GM12878 (cell line): ENCODE data around the gene ENOPH1. TPM values are rescaled to one million over a fixed set of nuclear protein-coding genes. Genes with fewer than 3 reads are reported as not detected.

Experiments used
- ATAC-seq: fragments of 200-7000 bp; cut with Tn5 transposase; 3 replicates; pipeline ENCODE4 v1.9.1; 2020; ENCODE audit warnings: mild to moderate bottlenecking, moderate library complexity
- BruUV-seq: library from RNA; stranded (reverse); fragments of 400-500 nt; replicated peaks from 2 replicates; lab custom pipeline; 2021; lab: Mats Ljungman, UMichigan
- CTCF ChIA-PET: fragments of 300-600 bp; sonication (Branson Sonifier 250); formaldehyde crosslinking; extraction: SDS; loops from one replicate; lab custom pipeline; 2021; ENCODE audit warnings: inconsistent platforms; lab: Yijun Ruan, JAX
- POLR2A ChIA-PET: fragments of 350-600 bp; formaldehyde crosslinking; extraction: SDS; loops from one replicate; lab custom pipeline; 2021; ENCODE audit warnings: inconsistent platforms; lab: Charles Lee
- RAD21 ChIA-PET: fragments of 300-600 bp; sonication (Branson Sonifier 250); formaldehyde crosslinking; loops from one replicate; lab custom pipeline; 2023; ENCODE audit warnings: antibody characterized with exemption; ENCODE audit not compliant: unreplicated experiment; lab: Charles Lee
- SMC1A ChIA-PET: fragments of 300-600 bp; sonication (Branson Sonifier 250); formaldehyde crosslinking; loops from one replicate; lab custom pipeline; 2023; ENCODE audit not compliant: unreplicated experiment, uncharacterized antibody; lab: Charles Lee
- DNase-seq: peaks from one replicate; pipeline ENCODE4 v3.0.0-alpha.2; 2011; ENCODE audit warnings: low read depth, low spot score
- FAIRE-seq: peaks from 3 replicates; lab custom pipeline; 2011; peaks lifted over from hg19 to GRCh38; lab: Jason Lieb, UNC
- H2AFZ ChIP-seq: 2 replicates; pipeline ENCODE4 v1.6.0; 2011; ENCODE audit warnings: low read depth, low read length, control low read depth; ENCODE audit not compliant: control insufficient read depth
- H3K27ac ChIP-seq: 2 replicates; pipeline ENCODE4 v1.5.1; 2011; ENCODE audit warnings: control low read depth; ENCODE audit not compliant: control insufficient read depth, insufficient read depth
- H3K27me3 ChIP-seq, 2 experiments: replicated peaks in 1 of 2; 2 replicates each; pipeline versions ENCODE4 v1.6.0 to v1.6.1; 2011; ENCODE audit warnings: low read length in 1 of 2; ENCODE audit not compliant: control insufficient read depth in 2 of 2, insufficient read depth in 2 of 2
- H3K36me3 ChIP-seq, 2 experiments: 2 replicates each; pipeline ENCODE4 v1.5.1; 2011; ENCODE audit warnings: low read length in 1 of 2; ENCODE audit not compliant: control insufficient read depth in 2 of 2, insufficient read depth in 2 of 2
- H3K4me1 ChIP-seq: 2 replicates; pipeline ENCODE4 v1.6.1; 2011; ENCODE audit warnings: mild to moderate bottlenecking, low read length, moderate library complexity, mixed read lengths; ENCODE audit not compliant: control insufficient read depth, insufficient read depth
- H3K4me2 ChIP-seq: 2 replicates; pipeline ENCODE4 v1.6.0; 2011; ENCODE audit warnings: control low read depth; ENCODE audit not compliant: control insufficient read depth, insufficient read depth
- H3K4me3 ChIP-seq: fragments of 200-600 bp; sonication (generic); 2 replicates; pipeline ENCODE4 v1.5.1; 2016
- H3K79me2 ChIP-seq: 2 replicates; pipeline ENCODE4 v1.6.0; 2011; ENCODE audit warnings: low read length; ENCODE audit not compliant: control insufficient read depth, insufficient read depth
- H3K9ac ChIP-seq: 2 replicates; pipeline ENCODE4 v1.8.0; 2011; ENCODE audit warnings: low read length, control low read depth, mixed read lengths; ENCODE audit not compliant: control insufficient read depth, insufficient read depth
- H3K9me3 ChIP-seq: replicated peaks from 3 replicates; pipeline ENCODE4 v1.5.1; 2011; ENCODE audit warnings: mild to moderate bottlenecking, low read length; ENCODE audit not compliant: control insufficient read depth, insufficient read depth
- H4K20me1 ChIP-seq: 2 replicates; pipeline ENCODE4 v1.6.0; 2011; ENCODE audit not compliant: control insufficient read depth, insufficient read depth
- ETV6 ChIP-seq, 2 experiments: fragments of 450-650 bp in 1 of 2; IDR thresholded peaks in 1 of 2; conservative IDR thresholded peaks in 1 of 2; 2 replicates each; pipeline ENCODE4 v1.6.1; 2014; ENCODE audit warnings: antibody characterized with exemption in 1 of 2, borderline replicate concordance in 1 of 2, low read depth in 1 of 2, mild to moderate bottlenecking in 1 of 2, moderate library complexity in 1 of 2
- IRF4 ChIP-seq: IDR thresholded peaks from 2 replicates; pipeline ENCODE4 v1.6.1; 2011; ENCODE audit warnings: low read depth, low read length
- NFIC ChIP-seq: IDR thresholded peaks from 2 replicates; pipeline ENCODE4 v1.6.1; 2012; ENCODE audit warnings: low read depth, mild to moderate bottlenecking, inconsistent platforms, low read length, moderate library complexity
- NR2C2 ChIP-seq: IDR thresholded peaks from 2 replicates; pipeline ENCODE4 v1.6.1; 2011; ENCODE audit warnings: borderline replicate concordance, low read depth; ENCODE audit not compliant: control insufficient read depth, insufficient read length
- RELA ChIP-seq: fragments of 450-650 bp; IDR thresholded peaks from 2 replicates; pipeline ENCODE4 v1.8.0; 2014; ENCODE audit warnings: borderline replicate concordance; ENCODE audit not compliant: partially characterized antibody
- SPI1 ChIP-seq: IDR thresholded peaks from 2 replicates; pipeline ENCODE4 v1.6.1; 2011; ENCODE audit warnings: low read depth, mild to moderate bottlenecking, low read length, moderate library complexity, borderline replicate concordance; ENCODE audit not compliant: insufficient read depth
- SUZ12 ChIP-seq: fragments of 200-600 bp; sonication (generic); IDR thresholded peaks from one replicate; pipeline ENCODE4 v1.6.1; 2018; ENCODE audit warnings: antibody characterized with exemption, mild to moderate bottlenecking; ENCODE audit not compliant: unreplicated experiment
- YBX1 ChIP-seq: fragments of 450-650 bp; IDR thresholded peaks from 2 replicates; pipeline ENCODE4 v1.6.1; 2016; ENCODE audit warnings: antibody characterized with exemption
- ZNF622 ChIP-seq: fragments of 450-650 bp; IDR thresholded peaks from 2 replicates; pipeline ENCODE4 v1.6.1; 2017; ENCODE audit warnings: mild to moderate bottlenecking, inconsistent platforms
- WGBS: methylation state at CpG from one replicate; pipeline ENCODE4 v1.1.6; 2016; ENCODE audit warnings: low lambda C conversion rate; ENCODE audit not compliant: insufficient replicate concordance, insufficient coverage; ENCODE audit errors: missing lambda C conversion rate; 5-methylcytosine and 5-hydroxymethylcytosine counted together
- in situ Hi-C: fragments of 300-500 bp; cut with MboI; formaldehyde crosslinking; loops from 9 replicates; pipeline ENCODE4 v1.14.3; 2018; ENCODE audit warnings: mixed read lengths
- intact Hi-C: fragments of 100-400 bp; cut with micrococcal nuclease; formaldehyde crosslinking; loops from one replicate; pipeline ENCODE4 v1.14.2; 2022; ENCODE audit not compliant: unreplicated experiment
- polyA plus RNA-seq, 11 experiments: library from polyadenylated mRNA; depleted of rRNA in 4 of 11; unstranded in 6 of 11; stranded (reverse) in 5 of 11; fragments of >200 nt; fragmentation: Nextera tagmentation in 4 of 11; fragmentation: Illumina TruSeq in 1 of 11; extraction: Ambion mirVana in 4 of 11; extraction: Trizol in 1 of 11; gene quantifications; 1 replicate in 1 of 11; 2 replicates in 10 of 11; pipeline versions ENCODE4 v1.2.1 to v1.2.3, GENCODE V29; 2011 to 2016; ENCODE audit warnings: inconsistent platforms in 2 of 11, missing spikeins in 2 of 11, low read depth in 1 of 11
- total RNA-seq, 4 experiments: library from RNA; depleted of rRNA in 3 of 4; stranded (reverse); fragments of >200 nt in 3 of 4; fragmentation: Illumina TruSeq in 1 of 4; extraction: Trizol in 1 of 4; gene quantifications; 2 replicates each; pipeline versions ENCODE4 v1.2.1 to v1.2.3, GENCODE V29; 2013 to 2021
- TF ChIP-seq, protein P1 (sequence below): fragments of 450-650 bp; IDR thresholded peaks from 2 replicates; pipeline ENCODE4 v1.6.1; 2017; ENCODE audit warnings: mild to moderate bottlenecking, moderate library complexity

The ENOPH1 gene
- total and polyA plus RNA-seq, 10 of the 15 experiments (the other 5 are each of a cell fraction or from before 2014, with no cell fraction given): 24.4 to 83.6 (median 46.7) TPM

DNA sequence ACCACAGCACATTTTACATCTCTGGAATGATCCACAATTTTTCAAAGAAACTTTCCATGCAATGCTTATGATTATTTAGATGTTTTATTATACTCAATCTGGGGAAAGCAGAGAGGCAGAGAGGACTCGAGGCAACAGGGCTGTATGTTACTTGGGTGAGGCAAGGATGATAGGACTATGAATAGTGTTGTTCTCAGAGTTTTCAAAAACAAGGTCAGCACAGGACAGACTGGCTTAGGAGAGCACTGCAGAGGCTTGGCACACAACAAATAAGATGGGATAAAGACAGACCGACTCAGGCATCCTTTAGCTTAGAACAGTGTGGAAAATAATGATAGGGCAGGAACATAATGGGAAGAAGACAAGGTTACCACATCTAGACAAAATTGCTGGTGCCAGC is 66.0 kb downstream of the ENOPH1 start (continued):
- no peak for TF ChIP-seq ETV6 (conservative IDR thresholded peaks at IDR 0.05 in 1 of 2, IDR thresholded peaks at IDR 0.05 in 1 of 2; ENCODE audit: borderline replicate concordance in 1 of 2, low read depth in 1 of 2)

DNA sequence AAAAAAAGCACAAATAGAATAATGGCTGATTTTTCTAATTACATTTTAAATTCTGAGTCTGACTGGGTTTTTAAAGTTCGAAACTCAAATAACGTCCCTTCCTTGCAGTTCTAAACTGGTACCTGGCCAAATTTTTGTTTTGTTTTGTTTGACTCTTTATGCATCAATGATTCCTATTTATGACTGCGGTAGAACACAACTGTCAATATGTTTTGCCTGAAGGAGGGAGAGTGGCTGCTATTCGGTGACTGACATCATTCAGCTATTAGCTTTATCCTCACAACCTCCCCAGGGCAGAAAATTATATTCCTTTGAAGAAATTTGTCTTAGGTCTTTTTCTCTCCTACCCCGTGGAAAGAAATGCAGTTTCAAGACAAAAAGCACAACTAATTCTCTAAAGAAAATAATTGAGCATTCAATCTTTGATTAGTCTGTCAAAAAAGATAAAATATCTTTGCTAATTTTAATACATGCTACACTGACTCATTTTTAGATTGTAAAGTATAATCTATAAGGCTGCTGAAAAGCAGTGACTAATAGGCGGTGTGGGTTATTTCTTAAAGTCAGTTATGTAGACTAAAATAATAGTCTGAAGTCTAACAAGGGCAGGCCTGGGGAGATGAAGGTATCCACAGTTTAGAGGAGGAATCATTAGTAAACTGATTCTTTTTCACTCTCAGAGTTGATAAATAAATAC is 69.5 kb downstream of the ENOPH1 start:
- Histone ChIP-seq H3K27me3 (no peaks in the 10 kb centered on the region), H3K9ac (no peak overlapping the region), H3K4me3 (no peak overlapping the region), H2AFZ (no peak overlapping the region), H3K27ac (no peak overlapping the region), H3K79me2 (no peaks in the 10 kb centered on the region), H3K4me1 (no peaks in the 10 kb centered on the region), H3K4me2 (no peak overlapping the region), H3K9me3 (no peaks in the 10 kb centered on the region), H4K20me1 (no peaks in the 10 kb centered on the region), H3K36me3 (no peaks in the 10 kb centered on the region)
- intact Hi-C loops: no loop called here
- POLR2A ChIA-PET: no interaction called here
- in situ Hi-C loops: no loop called here
- SMC1A ChIA-PET: no interaction called here
- RAD21 ChIA-PET: no interaction called here
- no peak for ATAC-seq
- CTCF ChIA-PET: interaction anchor here (0.6 to 1.1 kb wide), 2 partner anchors 26 to 249 kb away, joined by 3 read pairs; no protein-coding TSS in a partner anchor
- FAIRE-seq: no peak
- over 99% methylated on average over 6 of the region's 6 CpGs for whole genome bisulfite sequencing
- DNase-seq: no peak
- no peak for TF ChIP-seq SUZ12
- no TSS peak for BruUV-seq

DNA sequence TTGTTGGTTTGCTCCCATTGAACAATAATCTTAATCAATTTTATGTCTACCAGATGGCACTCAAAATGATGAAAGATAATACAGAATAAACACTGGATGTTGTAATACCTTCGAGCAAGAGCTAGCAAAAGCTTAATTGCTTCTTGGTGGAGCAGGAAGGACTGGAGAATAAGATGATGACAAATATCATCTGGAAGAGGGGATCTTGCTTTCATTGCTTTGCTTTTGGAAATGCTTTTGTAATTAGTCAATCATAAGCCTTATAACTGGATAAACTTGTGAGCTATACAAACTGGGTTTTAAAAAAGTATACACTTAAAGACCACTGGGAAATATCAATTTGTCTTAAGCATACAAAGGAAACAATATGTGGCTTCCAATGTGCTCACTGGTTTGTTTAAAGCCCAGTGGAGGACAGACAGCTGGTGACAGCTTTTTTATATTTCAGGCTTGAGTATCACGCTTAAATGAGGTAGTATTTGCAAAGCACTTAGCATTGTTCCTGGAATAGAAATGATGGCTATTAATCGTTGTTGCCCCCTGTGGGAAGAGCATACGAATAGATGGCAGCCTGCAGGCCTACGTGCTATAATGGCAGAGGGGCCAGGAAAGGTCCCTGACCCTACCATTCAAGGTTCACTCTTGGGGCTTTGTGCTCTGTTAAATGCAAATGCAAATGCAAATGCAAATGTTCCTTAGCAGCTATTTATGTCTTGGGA is 70.2 kb downstream of the ENOPH1 start:
- WGBS: 93% methylated on average over 5 of the region's 5 CpGs
- H2AFZ ChIP-seq: no peak overlapping the region
- FAIRE-seq (no peak), ATAC-seq (no peak), DNase-seq (no peak)
- no peaks in the 10 kb centered on the region for H3K79me2 ChIP-seq
- no peaks in the 10 kb centered on the region for H3K36me3 ChIP-seq
- intact Hi-C loops (no loop called here), in situ Hi-C loops (no loop called here)
- H3K4me2 ChIP-seq: no peak overlapping the region
- no peak overlapping the region for H3K27ac ChIP-seq
- no peaks in the 10 kb centered on the region for H3K4me1 ChIP-seq
- no peaks in the 10 kb centered on the region for H3K9me3 ChIP-seq
- ChIA-PET POLR2A (no interaction called here), CTCF (interaction anchor here (0.5 to 0.6 kb wide), 2 partner anchors 63 to 126 kb away, joined by 3 to 4 read pairs; no protein-coding TSS in a partner anchor), RAD21 (no interaction called here), SMC1A (no interaction called here)
- no peak overlapping the region for H3K9ac ChIP-seq
- H4K20me1 ChIP-seq: no peaks in the 10 kb centered on the region
- H3K4me3 ChIP-seq: no peak overlapping the region
- no peaks in the 10 kb centered on the region for H3K27me3 ChIP-seq
- no TSS peak for BruUV-seq
- TF ChIP-seq NR2C2 (no peak), SPI1 (no peak), RELA (no peak), IRF4 (no peak), ZNF622 (no peak), NFIC (no peak), YBX1 (no peak)
- TF ChIP-seq, protein P1, sequence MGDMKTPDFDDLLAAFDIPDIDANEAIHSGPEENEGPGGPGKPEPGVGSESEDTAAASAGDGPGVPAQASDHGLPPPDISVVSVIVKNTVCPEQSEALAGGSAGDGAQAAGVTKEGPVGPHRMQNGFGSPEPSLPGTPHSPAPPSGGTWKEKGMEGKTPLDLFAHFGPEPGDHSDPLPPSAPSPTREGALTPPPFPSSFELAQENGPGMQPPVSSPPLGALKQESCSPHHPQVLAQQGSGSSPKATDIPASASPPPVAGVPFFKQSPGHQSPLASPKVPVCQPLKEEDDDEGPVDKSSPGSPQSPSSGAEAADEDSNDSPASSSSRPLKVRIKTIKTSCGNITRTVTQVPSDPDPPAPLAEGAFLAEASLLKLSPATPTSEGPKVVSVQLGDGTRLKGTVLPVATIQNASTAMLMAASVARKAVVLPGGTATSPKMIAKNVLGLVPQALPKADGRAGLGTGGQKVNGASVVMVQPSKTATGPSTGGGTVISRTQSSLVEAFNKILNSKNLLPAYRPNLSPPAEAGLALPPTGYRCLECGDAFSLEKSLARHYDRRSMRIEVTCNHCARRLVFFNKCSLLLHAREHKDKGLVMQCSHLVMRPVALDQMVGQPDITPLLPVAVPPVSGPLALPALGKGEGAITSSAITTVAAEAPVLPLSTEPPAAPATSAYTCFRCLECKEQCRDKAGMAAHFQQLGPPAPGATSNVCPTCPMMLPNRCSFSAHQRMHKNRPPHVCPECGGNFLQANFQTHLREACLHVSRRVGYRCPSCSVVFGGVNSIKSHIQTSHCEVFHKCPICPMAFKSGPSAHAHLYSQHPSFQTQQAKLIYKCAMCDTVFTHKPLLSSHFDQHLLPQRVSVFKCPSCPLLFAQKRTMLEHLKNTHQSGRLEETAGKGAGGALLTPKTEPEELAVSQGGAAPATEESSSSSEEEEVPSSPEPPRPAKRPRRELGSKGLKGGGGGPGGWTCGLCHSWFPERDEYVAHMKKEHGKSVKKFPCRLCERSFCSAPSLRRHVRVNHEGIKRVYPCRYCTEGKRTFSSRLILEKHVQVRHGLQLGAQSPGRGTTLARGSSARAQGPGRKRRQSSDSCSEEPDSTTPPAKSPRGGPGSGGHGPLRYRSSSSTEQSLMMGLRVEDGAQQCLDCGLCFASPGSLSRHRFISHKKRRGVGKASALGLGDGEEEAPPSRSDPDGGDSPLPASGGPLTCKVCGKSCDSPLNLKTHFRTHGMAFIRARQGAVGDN: no peak
